GM12891 (cell line): Measurements from ENCODE around the gene GPC6.

Experiments
- POLR2A ChIP-seq: IDR thresholded peaks from 2 replicates; pipeline ENCODE4 v1.6.1; 2011; ENCODE audit warnings: low read depth, low read length, control low read depth
- POLR2AphosphoS5 ChIP-seq: IDR thresholded peaks from 2 replicates; pipeline ENCODE4 v1.6.1; 2011; ENCODE audit warnings: low read depth, low read length, control low read depth
- TAF1 ChIP-seq: IDR thresholded peaks from 2 replicates; pipeline ENCODE4 v1.6.1; 2011; ENCODE audit warnings: low read depth, low read length, control low read depth

DNA sequence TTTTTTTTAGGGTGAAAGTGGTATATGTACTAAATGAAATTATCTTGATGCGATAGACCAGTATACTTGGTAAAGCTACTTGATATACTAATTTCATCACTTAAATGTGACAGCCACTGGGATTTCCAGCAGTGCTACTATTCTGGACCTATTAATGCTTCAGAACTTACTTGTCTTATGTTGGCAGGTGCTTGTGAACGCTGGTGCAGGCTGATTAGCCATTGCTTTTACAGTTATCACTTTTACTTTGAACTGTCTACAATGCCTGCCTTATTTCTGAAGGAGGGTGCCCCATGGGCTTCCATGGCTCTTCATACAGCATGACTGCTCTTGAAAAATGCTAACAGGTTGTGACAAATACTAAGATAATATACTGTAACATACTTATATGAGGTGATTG lies 294.7 kb downstream of the GPC6 start:
- TF ChIP-seq TAF1, result no peak
- no peak for TF ChIP-seq POLR2A
- no peak for TF ChIP-seq POLR2AphosphoS5
